SU-DHL-6 (cell line): Measurements from ENCODE around the gene MINK1.

ENCODE experiments used
- CTCF ChIP-seq: fragments of 200-600 bp; sonication (generic); IDR thresholded peaks from one replicate; pipeline ENCODE4 v1.5.1; 2017; ENCODE audit warnings: antibody characterized with exemption, mild to moderate bottlenecking, low read length, moderate library complexity; ENCODE audit not compliant: insufficient read depth, poor library complexity, severe bottlenecking
- EZH2phosphoT487 ChIP-seq: fragments of 200-600 bp; sonication (generic), shearing (Covaris generic); conservative IDR thresholded peaks from 2 replicates; pipeline ENCODE4 v1.6.1; 2018; ENCODE audit warnings: mild to moderate bottlenecking, antibody characterized with exemption, low read length, moderate library complexity, mixed read lengths

DNA sequence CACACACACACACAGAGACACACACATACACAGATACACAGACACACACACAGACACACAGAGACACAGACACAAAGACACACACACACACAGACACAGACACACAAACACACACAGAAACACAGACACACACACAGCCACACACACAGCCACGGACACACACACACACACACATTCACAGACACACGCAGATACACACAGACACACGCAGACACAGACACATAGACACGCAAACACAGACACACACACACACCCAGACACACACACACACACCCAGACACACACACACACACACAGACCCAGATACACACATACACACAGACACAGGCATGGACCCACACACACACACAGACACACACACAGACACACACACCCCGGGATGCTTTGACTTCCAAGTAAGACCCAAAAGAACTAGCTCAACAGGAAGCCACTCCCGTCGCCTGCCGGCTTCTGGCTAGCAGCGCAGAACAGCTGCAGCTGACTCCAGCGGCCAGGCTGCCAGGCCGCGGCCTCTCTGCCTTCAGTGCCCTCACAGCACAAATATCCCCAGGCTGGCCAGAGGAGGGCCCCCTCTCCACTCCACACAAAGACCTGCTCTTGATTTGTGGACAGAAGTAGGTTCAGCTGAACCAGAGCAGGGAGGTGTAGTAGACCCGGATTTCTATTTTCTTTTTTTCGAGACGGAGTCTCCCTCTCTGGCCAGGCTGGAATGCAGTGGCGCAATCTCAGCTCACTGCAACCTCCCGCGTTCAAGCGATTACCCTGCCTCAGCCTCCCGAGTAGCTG, 75.8 kb downstream of the MINK1 start:
- TF ChIP-seq CTCF (peak; percentile 32), EZH2phosphoT487 (no peak)
